ENCODE data around the gene ATP6V0E2.

DNA sequence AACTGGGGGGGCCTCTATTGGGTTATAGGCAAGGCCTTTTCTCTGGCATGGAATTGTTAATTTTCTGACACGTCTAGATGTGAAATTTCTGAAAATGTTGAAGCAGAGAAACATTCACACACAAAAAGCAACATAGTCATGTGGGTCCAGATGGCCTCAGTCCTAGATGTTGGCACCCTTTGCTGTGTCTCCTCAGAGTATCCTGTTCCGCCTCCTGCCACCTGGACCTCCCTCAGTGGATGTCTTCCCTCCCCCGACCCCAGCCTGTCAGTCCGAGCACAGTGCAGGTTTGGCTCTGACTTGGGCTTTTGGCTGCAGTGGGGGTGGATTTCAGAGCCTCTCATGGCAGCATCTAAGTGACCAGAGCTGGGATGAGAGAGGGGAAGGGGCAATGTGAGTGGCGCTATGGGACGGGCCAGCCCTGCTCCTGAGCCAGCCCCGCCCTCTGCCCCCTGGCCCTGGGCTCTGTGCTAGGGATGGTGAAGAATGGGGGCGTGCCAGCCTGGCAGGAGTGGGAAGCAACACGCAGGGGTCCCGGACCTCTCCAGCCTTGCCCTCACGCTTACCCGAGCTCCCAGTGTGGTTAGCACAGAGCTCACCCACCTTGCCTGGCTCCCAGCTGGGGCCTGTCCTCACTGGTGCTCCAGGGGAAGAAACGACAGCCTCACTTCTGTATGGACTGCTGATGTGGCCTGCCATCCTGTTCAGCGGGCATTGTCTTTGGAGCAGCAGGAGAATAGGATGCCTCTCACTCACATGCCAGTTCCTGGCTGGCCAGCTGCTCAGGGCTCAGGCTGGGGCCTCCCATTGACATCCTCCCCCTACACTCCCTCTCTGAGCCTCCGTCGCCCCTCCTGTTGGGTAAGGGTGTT, 6.2 kb downstream of the ATP6V0E2 start:
- TF ChIP-seq, protein P1, sequence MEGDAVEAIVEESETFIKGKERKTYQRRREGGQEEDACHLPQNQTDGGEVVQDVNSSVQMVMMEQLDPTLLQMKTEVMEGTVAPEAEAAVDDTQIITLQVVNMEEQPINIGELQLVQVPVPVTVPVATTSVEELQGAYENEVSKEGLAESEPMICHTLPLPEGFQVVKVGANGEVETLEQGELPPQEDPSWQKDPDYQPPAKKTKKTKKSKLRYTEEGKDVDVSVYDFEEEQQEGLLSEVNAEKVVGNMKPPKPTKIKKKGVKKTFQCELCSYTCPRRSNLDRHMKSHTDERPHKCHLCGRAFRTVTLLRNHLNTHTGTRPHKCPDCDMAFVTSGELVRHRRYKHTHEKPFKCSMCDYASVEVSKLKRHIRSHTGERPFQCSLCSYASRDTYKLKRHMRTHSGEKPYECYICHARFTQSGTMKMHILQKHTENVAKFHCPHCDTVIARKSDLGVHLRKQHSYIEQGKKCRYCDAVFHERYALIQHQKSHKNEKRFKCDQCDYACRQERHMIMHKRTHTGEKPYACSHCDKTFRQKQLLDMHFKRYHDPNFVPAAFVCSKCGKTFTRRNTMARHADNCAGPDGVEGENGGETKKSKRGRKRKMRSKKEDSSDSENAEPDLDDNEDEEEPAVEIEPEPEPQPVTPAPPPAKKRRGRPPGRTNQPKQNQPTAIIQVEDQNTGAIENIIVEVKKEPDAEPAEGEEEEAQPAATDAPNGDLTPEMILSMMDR (IDR thresholded peaks at IDR 0.05; ENCODE audit: poor library complexity): no peak
- TF ChIP-seq EZH2phosphoT487 (IDR thresholded peaks at IDR 0.05; ENCODE audit: low read depth, severe bottlenecking, unreplicated experiment): no peak

All from hepatocyte (in vitro differentiated cells).